Fibroblast of lung (primary cell): ENCODE measurements around the gene TF. TPM values are rescaled to one million over a fixed set of nuclear protein-coding genes. Genes with fewer than 3 reads are reported as not detected.
"Not testable (repeated sequence)": the region's sequence is repeated elsewhere in the genome, so short reads cannot be mapped to it uniquely, and the experiment has no call there.

Source experiments
- DNase-seq, 2 donors: peaks; one replicate each; pipeline versions ENCODE4 v3.0.0 to v3.0.0-alpha.2; 2010; ENCODE audit warnings: low read depth in 2 of 2
- H2AFZ ChIP-seq: 2 replicates; pipeline ENCODE4 v1.5.1; 2012; ENCODE audit warnings: low read length, control low read depth, inconsistent platforms
- H3K27ac ChIP-seq: 2 replicates; pipeline ENCODE4 v1.5.1; 2011; ENCODE audit warnings: low read length, control low read depth; ENCODE audit not compliant: insufficient read depth
- H3K27me3 ChIP-seq: 2 replicates; pipeline ENCODE4 v1.5.1; 2011; ENCODE audit warnings: mild to moderate bottlenecking, low read length; ENCODE audit not compliant: control insufficient read depth, insufficient read depth
- H3K36me3 ChIP-seq: 2 replicates; pipeline ENCODE4 v1.5.1; 2011; ENCODE audit warnings: low read length; ENCODE audit not compliant: control insufficient read depth, insufficient read depth
- H3K4me1 ChIP-seq: 2 replicates; pipeline ENCODE4 v1.5.1; 2011; ENCODE audit warnings: low read length; ENCODE audit not compliant: control insufficient read depth, insufficient read depth; ENCODE audit errors: extremely low read depth
- H3K4me2 ChIP-seq: 2 replicates; pipeline ENCODE4 v1.5.1; 2011; ENCODE audit warnings: low read length, control low read depth; ENCODE audit not compliant: insufficient read depth; ENCODE audit errors: extremely low read depth
- H3K4me3 ChIP-seq, 4 experiments: fragments of 200-600 bp in 1 of 4; sonication (generic) in 1 of 4; replicated peaks in 1 of 4; 2 replicates each; pipeline ENCODE4 v1.5.1; 2011 to 2016; ENCODE audit warnings: low read length in 4 of 4, low read depth in 3 of 4, mild to moderate bottlenecking in 3 of 4, control low read depth in 2 of 4, inconsistent platforms in 1 of 4, mixed read lengths in 1 of 4; ENCODE audit not compliant: insufficient read depth in 1 of 4; ENCODE audit errors: control extremely low read depth in 1 of 4
- H3K79me2 ChIP-seq: 2 replicates; pipeline ENCODE4 v1.5.1; 2012; ENCODE audit warnings: mild to moderate bottlenecking, low read length, inconsistent platforms; ENCODE audit not compliant: control insufficient read depth, insufficient read depth
- H3K9ac ChIP-seq: 2 replicates; pipeline ENCODE4 v1.5.1; 2011; ENCODE audit warnings: mild to moderate bottlenecking, low read length, control low read depth; ENCODE audit not compliant: insufficient read depth
- H3K9me3 ChIP-seq: 2 replicates; pipeline ENCODE4 v1.5.1; 2012; ENCODE audit warnings: low read depth, low read length; ENCODE audit not compliant: control insufficient read depth, insufficient read depth
- H4K20me1 ChIP-seq: 2 replicates; pipeline ENCODE4 v1.5.1; 2011; ENCODE audit warnings: low read length; ENCODE audit not compliant: control insufficient read depth, insufficient read depth; ENCODE audit errors: extremely low read depth
- CTCF ChIP-seq, 2 donors: IDR thresholded peaks in 1 of 2; conservative IDR thresholded peaks in 1 of 2; 1 replicate in 1 of 2; 2 replicates in 1 of 2; pipeline ENCODE4 v1.5.1; 2011 to 2012; ENCODE audit warnings: low read length in 2 of 2, control low read depth in 1 of 2, inconsistent platforms in 1 of 2, low read depth in 1 of 2, mild to moderate bottlenecking in 1 of 2
- EZH2 ChIP-seq: IDR thresholded peaks from 2 replicates; pipeline ENCODE4 v1.5.1; 2012; ENCODE audit warnings: low read length, control low read depth, mild to moderate bottlenecking; ENCODE audit errors: missing control alignments
- polyA plus RNA-seq, 2 donors: library from polyadenylated mRNA; depleted of rRNA in 1 of 2; stranded (reverse) in 1 of 2; unstranded in 1 of 2; fragments of >200 nt; gene quantifications; 2 replicates each; pipeline ENCODE4 v1.2.1, GENCODE V29; 2011 to 2012; ENCODE audit warnings: missing spikeins in 1 of 2
- total RNA-seq: library from RNA; depleted of rRNA; stranded (reverse); fragments of >200 nt; gene quantifications from 2 replicates; pipeline ENCODE4 v1.2.1, GENCODE V29; 2014

The TF gene
- total and polyA plus RNA-seq, 2 donors (not counting 1 experiment from before 2014, with no cell fraction given): 0.05 to 0.33 TPM

GRCh38 chr3:133777807-133778568 lies 31.8 kb downstream of the TF start:
- Histone ChIP-seq H3K27ac (no peak overlapping the region), H3K4me3 (no peak overlapping the region)

GRCh38 chr3:133779626-133780203 lies 33.5 kb downstream of the TF start:
- Histone ChIP-seq H4K20me1 (no peaks in the 10 kb centered on the region), H3K27ac (no peak overlapping the region), H3K9me3 (no peaks in the 10 kb centered on the region), H3K4me2 (no peak overlapping the region), H3K4me1 (no peaks in the 10 kb centered on the region), H3K27me3 (no peaks in the 10 kb centered on the region), H3K4me3 (no peak overlapping the region), H2AFZ (no peak overlapping the region), H3K79me2 (no peaks in the 10 kb centered on the region), H3K36me3 (no peaks in the 10 kb centered on the region), H3K9ac (no peak overlapping the region)
- no peak for DNase-seq
- TF ChIP-seq CTCF (conservative IDR thresholded peaks at IDR 0.05 in 1 of 2, IDR thresholded peaks at IDR 0.05 in 1 of 2; ENCODE audit: low read depth in 1 of 2, low read length in 2 of 2): no peak
- no peak for TF ChIP-seq EZH2

More at GRCh38 chr3:133777807-133778568, 31.8 kb downstream of the TF start:
- H3K4me2 ChIP-seq: no peak overlapping the region
- H3K4me1 ChIP-seq: no peaks in the 10 kb centered on the region
- H2AFZ ChIP-seq: no peak overlapping the region
- no peaks in the 10 kb centered on the region for H3K9me3 ChIP-seq
- H3K9ac ChIP-seq: no peak overlapping the region
- no peak for DNase-seq
- no peaks in the 10 kb centered on the region for H4K20me1 ChIP-seq
- H3K27me3 ChIP-seq: no peaks in the 10 kb centered on the region
- TF ChIP-seq EZH2 (no peak), CTCF (conservative IDR thresholded peaks at IDR 0.05 in 1 of 2, IDR thresholded peaks at IDR 0.05 in 1 of 2; ENCODE audit: low read depth in 1 of 2, low read length in 2 of 2) (no peak)
- no peaks in the 10 kb centered on the region for H3K36me3 ChIP-seq
- no peaks in the 10 kb centered on the region for H3K79me2 ChIP-seq

GRCh38 chr3:133780756-133781155 lies 34.6 kb downstream of the TF start:
- H3K79me2 ChIP-seq, H3K9ac ChIP-seq, H3K4me1 ChIP-seq: not testable (repeated sequence)

More at GRCh38 chr3:133780756-133781155, 34.6 kb downstream of the TF start:
- not testable (repeated sequence) for H3K27ac ChIP-seq, H3K27me3 ChIP-seq, H3K4me2 ChIP-seq, H3K9me3 ChIP-seq, H2AFZ ChIP-seq, H3K4me3 ChIP-seq, H3K36me3 ChIP-seq, DNase-seq, H4K20me1 ChIP-seq
